H9 (cell line): ENCODE measurements around the gene INPP5E. TPM values are rescaled to one million over a fixed set of nuclear protein-coding genes. Genes with fewer than 3 reads are reported as not detected.

Source experiments
- DNase-seq: peaks from one replicate; pipeline ENCODE4 v3.0.0-alpha.2; 2017
- H2AFZ ChIP-seq: one replicate; pipeline ENCODE4 v1.6.1; 2013; ENCODE audit warnings: mild to moderate bottlenecking, low read length, control low read depth, moderate library complexity
- H2AK5ac ChIP-seq: 2 replicates; pipeline ENCODE4 v1.6.1; 2013; ENCODE audit warnings: low read length, control low read depth, mixed read lengths; ENCODE audit not compliant: insufficient read length
- H2BK120ac ChIP-seq: one replicate; pipeline ENCODE4 v1.6.1; 2013; ENCODE audit warnings: low read depth, mild to moderate bottlenecking, low read length, control low read depth, inconsistent platforms; ENCODE audit not compliant: poor library complexity, severe bottlenecking
- H2BK12ac ChIP-seq: 2 replicates; pipeline ENCODE4 v1.6.1; 2013; ENCODE audit warnings: low read length, control low read depth, mixed read lengths, low read depth; ENCODE audit not compliant: insufficient read length
- H2BK15ac ChIP-seq: 2 replicates; pipeline ENCODE4 v1.6.1; 2013; ENCODE audit warnings: low read depth, low read length, control low read depth
- H2BK20ac ChIP-seq: one replicate; pipeline ENCODE4 v1.6.1; 2013; ENCODE audit warnings: low read depth, mild to moderate bottlenecking, low read length, control low read depth, inconsistent platforms; ENCODE audit not compliant: poor library complexity, severe bottlenecking
- H2BK5ac ChIP-seq: 2 replicates; pipeline ENCODE4 v1.6.1; 2013; ENCODE audit warnings: low read length, control low read depth, mixed read lengths; ENCODE audit not compliant: insufficient read length
- H3K14ac ChIP-seq: 2 replicates; pipeline ENCODE4 v1.6.1; 2013; ENCODE audit warnings: low read length, control low read depth; ENCODE audit not compliant: insufficient read depth
- H3K18ac ChIP-seq: 2 replicates; pipeline ENCODE4 v1.6.1; 2013; ENCODE audit warnings: low read depth, mild to moderate bottlenecking, mixed read lengths, low read length, control low read depth; ENCODE audit not compliant: insufficient read length
- H3K23ac ChIP-seq: 2 replicates; pipeline ENCODE4 v1.6.1; 2013; ENCODE audit warnings: low read length, control low read depth, mixed read lengths, low read depth; ENCODE audit not compliant: insufficient read length
- H3K23me2 ChIP-seq: 2 replicates; pipeline ENCODE4 v1.6.1; 2013; ENCODE audit warnings: low read depth, mild to moderate bottlenecking, mixed read lengths, low read length, control low read depth; ENCODE audit not compliant: insufficient read length, poor library complexity, severe bottlenecking
- H3K27ac ChIP-seq: 2 replicates; pipeline ENCODE4 v1.5.1; 2013; ENCODE audit warnings: low read length, control low read depth, mixed read lengths, low read depth; ENCODE audit not compliant: insufficient read length
- H3K27me3 ChIP-seq: 2 replicates; pipeline ENCODE4 v1.6.1; 2013; ENCODE audit warnings: low read length, control low read depth, inconsistent platforms; ENCODE audit not compliant: insufficient read depth
- H3K4ac ChIP-seq: 2 replicates; pipeline ENCODE4 v1.6.1; 2013; ENCODE audit warnings: low read depth, mild to moderate bottlenecking, control low read depth, inconsistent platforms, low read length, moderate library complexity
- H3K4me1 ChIP-seq: 2 replicates; pipeline ENCODE4 v1.6.1; 2013; ENCODE audit warnings: low read length, control low read depth, inconsistent platforms; ENCODE audit not compliant: insufficient read depth
- H3K4me2 ChIP-seq: 2 replicates; pipeline ENCODE4 v1.6.1; 2013; ENCODE audit warnings: low read length, control low read depth, mixed read lengths; ENCODE audit not compliant: insufficient read length, insufficient read depth
- H3K56ac ChIP-seq: 2 replicates; pipeline ENCODE4 v1.6.1; 2013; ENCODE audit warnings: low read depth, mild to moderate bottlenecking, mixed read lengths, low read length, control low read depth; ENCODE audit not compliant: insufficient read length
- H3K79me1 ChIP-seq: 2 replicates; pipeline ENCODE4 v1.6.1; 2013; ENCODE audit warnings: low read depth, mild to moderate bottlenecking, moderate library complexity, low read length, control low read depth, inconsistent platforms; ENCODE audit not compliant: insufficient read depth, poor library complexity, severe bottlenecking
- H3K79me2 ChIP-seq: 2 replicates; pipeline ENCODE4 v1.6.1; 2013; ENCODE audit warnings: low read length, control low read depth, inconsistent platforms; ENCODE audit not compliant: insufficient read depth
- H3K9ac ChIP-seq: 2 replicates; pipeline ENCODE4 v1.6.1; 2013; ENCODE audit warnings: low read length, control low read depth, mixed read lengths; ENCODE audit not compliant: insufficient read length; ENCODE audit errors: extremely low read depth
- H3K9me3 ChIP-seq: one replicate; pipeline ENCODE4 v1.6.1; 2013; ENCODE audit warnings: low read depth, low read length, inconsistent platforms; ENCODE audit not compliant: control insufficient read depth
- H3T11ph ChIP-seq: one replicate; pipeline ENCODE4 v1.6.1; 2013; ENCODE audit warnings: mild to moderate bottlenecking, low read length, control low read depth, inconsistent platforms
- H4K20me1 ChIP-seq: one replicate; pipeline ENCODE4 v1.6.1; 2013; ENCODE audit not compliant: control insufficient read depth, insufficient read length, insufficient read depth
- H4K5ac ChIP-seq: 2 replicates; pipeline ENCODE4 v1.6.1; 2013; ENCODE audit warnings: low read depth, mild to moderate bottlenecking, mixed read lengths, low read length, control low read depth; ENCODE audit not compliant: insufficient read length
- H4K8ac ChIP-seq: replicated peaks from 2 replicates; pipeline ENCODE4 v1.6.1; 2013; ENCODE audit warnings: low read length, control low read depth, mixed read lengths, low read depth; ENCODE audit not compliant: insufficient read length
- H4K91ac ChIP-seq: 2 replicates; pipeline ENCODE4 v1.6.1; 2013; ENCODE audit warnings: low read depth, mild to moderate bottlenecking, moderate library complexity, mixed read lengths, low read length, control low read depth; ENCODE audit not compliant: insufficient read length
- H3K27ac Mint-ChIP-seq, 3 experiments: 2 replicates in 2 of 3; 3 replicates in 1 of 3; pipeline ENCODE4 v1.8.0; 2020 to 2021; ENCODE audit warnings: mixed read lengths in 3 of 3, mild to moderate bottlenecking in 1 of 3, moderate library complexity in 1 of 3
- H3K27me3 Mint-ChIP-seq: 2 replicates; pipeline ENCODE4 v1.8.0; 2021; ENCODE audit warnings: low read depth, mild to moderate bottlenecking, moderate library complexity, mixed read lengths
- H3K36me3 Mint-ChIP-seq, 3 experiments: 2 replicates in 2 of 3; 3 replicates in 1 of 3; pipeline ENCODE4 v1.8.0; 2020 to 2021; ENCODE audit warnings: low read depth in 3 of 3, mixed read lengths in 3 of 3; ENCODE audit not compliant: insufficient read depth in 1 of 3
- H3K4me1 Mint-ChIP-seq, 2 experiments: 2 replicates each; pipeline ENCODE4 v1.8.0; 2020; ENCODE audit warnings: mixed read lengths in 2 of 2
- H3K4me3 Mint-ChIP-seq, 2 experiments: 2 replicates in 1 of 2; 3 replicates in 1 of 2; pipeline ENCODE4 v1.8.0; 2020 to 2021; ENCODE audit warnings: mild to moderate bottlenecking in 2 of 2, mixed read lengths in 2 of 2, moderate library complexity in 1 of 2
- H3K9me3 Mint-ChIP-seq, 2 experiments: 2 replicates in 1 of 2; 3 replicates in 1 of 2; pipeline ENCODE4 v1.8.0; 2020; ENCODE audit warnings: mild to moderate bottlenecking in 2 of 2, mixed read lengths in 2 of 2, moderate library complexity in 1 of 2
- CTCF ChIP-seq: fragments of 200-600 bp; sonication (generic); conservative IDR thresholded peaks from 3 replicates; pipeline ENCODE4 v1.8.0; 2021; ENCODE audit warnings: antibody characterized with exemption, mild to moderate bottlenecking
- whole genome bisulfite sequencing: extraction: QIAGEN DNeasy Blood & Tissue Kit; methylation state at CpG from one replicate; pipeline ENCODE4 v1.1.7; 2013; ENCODE audit warnings: missing lambda C conversion rate, low lambda C conversion rate, mixed read lengths; ENCODE audit not compliant: insufficient read length; ENCODE audit errors: extremely low coverage; 5-methylcytosine and 5-hydroxymethylcytosine counted together
- total RNA-seq: library from RNA; stranded (reverse); gene quantifications from 2 replicates; pipeline ENCODE4 v1.2.1, GENCODE V29; 2021

The INPP5E gene
- total RNA-seq, 1 experiment from 2014 or later, result 21.0 TPM

- Histone ChIP-seq H4K5ac (no peak overlapping the region), H4K91ac (no peak overlapping the region), H3K27me3 (no peaks in the 10 kb centered on the region), H2BK20ac (no peak overlapping the region), H3T11ph (no peak overlapping the region), H3K9me3 (no peaks in the 10 kb centered on the region), H4K20me1 (no peaks in the 10 kb centered on the region), H3K14ac (no peak overlapping the region), H3K79me1 (peaks cover 2% of the 10 kb centered on the region), H2BK120ac (no peak overlapping the region), H3K9ac (no peak overlapping the region), H2AFZ (no peak overlapping the region), H3K18ac (no peak overlapping the region), H3K4me2 (no peak overlapping the region), H2BK5ac (no peak overlapping the region), H3K4me1 (no peaks in the 10 kb centered on the region), H2BK15ac (no peak overlapping the region), H3K79me2 (peaks cover 5% of the 10 kb centered on the region; the same call in 1 of the 2 replicates), H2BK12ac (no peak overlapping the region), H3K4ac (no peak overlapping the region), H3K23ac (no peak overlapping the region), H3K56ac (no peak overlapping the region), H3K27ac (no peak overlapping the region), H4K8ac (no peak overlapping the region), H2AK5ac (no peak overlapping the region), H3K23me2 (peaks cover 2% of the 10 kb centered on the region)
- no CpG with 5 or more reads among the region's 36 CpGs for WGBS
- no peaks in the 10 kb centered on the region for H3K9me3 Mint-ChIP-seq
- no peak overlapping the region for H3K4me3 Mint-ChIP-seq
- H3K36me3 Mint-ChIP-seq, result peaks cover 5 to 23% (median 21%) of the 10 kb centered on the region in 3 experiments; a peak in 6 of 7 replicates
- H3K27me3 Mint-ChIP-seq, result no peaks in the 10 kb centered on the region
- H3K27ac Mint-ChIP-seq, result no peak overlapping the region; a peak in 1 of 7 replicates
- no peak for DNase-seq
- peaks cover 14 to 15% of the 10 kb centered on the region in 2 experiments for H3K4me1 Mint-ChIP-seq
- no peak for TF ChIP-seq CTCF
Observed at GRCh38 chr9:136433043-136433715, 6.5 kb downstream of the INPP5E start.
